H9 (cell line): ENCODE measurements around the gene PPAT. TPM values are rescaled to one million over a fixed set of nuclear protein-coding genes. Genes with fewer than 3 reads are reported as not detected.

Source experiments
- DNase-seq: peaks from one replicate; pipeline ENCODE4 v3.0.0-alpha.2; 2017
- H2AFZ ChIP-seq: one replicate; pipeline ENCODE4 v1.6.1; 2013; ENCODE audit warnings: mild to moderate bottlenecking, low read length, control low read depth, moderate library complexity
- H2AK5ac ChIP-seq: 2 replicates; pipeline ENCODE4 v1.6.1; 2013; ENCODE audit warnings: low read length, control low read depth, mixed read lengths; ENCODE audit not compliant: insufficient read length
- H2BK120ac ChIP-seq: one replicate; pipeline ENCODE4 v1.6.1; 2013; ENCODE audit warnings: low read depth, mild to moderate bottlenecking, low read length, control low read depth, inconsistent platforms; ENCODE audit not compliant: poor library complexity, severe bottlenecking
- H2BK12ac ChIP-seq: 2 replicates; pipeline ENCODE4 v1.6.1; 2013; ENCODE audit warnings: low read length, control low read depth, mixed read lengths, low read depth; ENCODE audit not compliant: insufficient read length
- H2BK15ac ChIP-seq: 2 replicates; pipeline ENCODE4 v1.6.1; 2013; ENCODE audit warnings: low read depth, low read length, control low read depth
- H2BK20ac ChIP-seq: one replicate; pipeline ENCODE4 v1.6.1; 2013; ENCODE audit warnings: low read depth, mild to moderate bottlenecking, low read length, control low read depth, inconsistent platforms; ENCODE audit not compliant: poor library complexity, severe bottlenecking
- H2BK5ac ChIP-seq: 2 replicates; pipeline ENCODE4 v1.6.1; 2013; ENCODE audit warnings: low read length, control low read depth, mixed read lengths; ENCODE audit not compliant: insufficient read length
- H3K14ac ChIP-seq: 2 replicates; pipeline ENCODE4 v1.6.1; 2013; ENCODE audit warnings: low read length, control low read depth; ENCODE audit not compliant: insufficient read depth
- H3K18ac ChIP-seq: 2 replicates; pipeline ENCODE4 v1.6.1; 2013; ENCODE audit warnings: low read depth, mild to moderate bottlenecking, mixed read lengths, low read length, control low read depth; ENCODE audit not compliant: insufficient read length
- H3K23ac ChIP-seq: 2 replicates; pipeline ENCODE4 v1.6.1; 2013; ENCODE audit warnings: low read length, control low read depth, mixed read lengths, low read depth; ENCODE audit not compliant: insufficient read length
- H3K23me2 ChIP-seq: 2 replicates; pipeline ENCODE4 v1.6.1; 2013; ENCODE audit warnings: low read depth, mild to moderate bottlenecking, mixed read lengths, low read length, control low read depth; ENCODE audit not compliant: insufficient read length, poor library complexity, severe bottlenecking
- H3K27ac ChIP-seq: 2 replicates; pipeline ENCODE4 v1.5.1; 2013; ENCODE audit warnings: low read length, control low read depth, mixed read lengths, low read depth; ENCODE audit not compliant: insufficient read length
- H3K27me3 ChIP-seq: 2 replicates; pipeline ENCODE4 v1.6.1; 2013; ENCODE audit warnings: low read length, control low read depth, inconsistent platforms; ENCODE audit not compliant: insufficient read depth
- H3K4ac ChIP-seq: 2 replicates; pipeline ENCODE4 v1.6.1; 2013; ENCODE audit warnings: low read depth, mild to moderate bottlenecking, control low read depth, inconsistent platforms, low read length, moderate library complexity
- H3K4me1 ChIP-seq: 2 replicates; pipeline ENCODE4 v1.6.1; 2013; ENCODE audit warnings: low read length, control low read depth, inconsistent platforms; ENCODE audit not compliant: insufficient read depth
- H3K4me2 ChIP-seq: 2 replicates; pipeline ENCODE4 v1.6.1; 2013; ENCODE audit warnings: low read length, control low read depth, mixed read lengths; ENCODE audit not compliant: insufficient read length, insufficient read depth
- H3K56ac ChIP-seq: 2 replicates; pipeline ENCODE4 v1.6.1; 2013; ENCODE audit warnings: low read depth, mild to moderate bottlenecking, mixed read lengths, low read length, control low read depth; ENCODE audit not compliant: insufficient read length
- H3K79me1 ChIP-seq: 2 replicates; pipeline ENCODE4 v1.6.1; 2013; ENCODE audit warnings: low read depth, mild to moderate bottlenecking, moderate library complexity, low read length, control low read depth, inconsistent platforms; ENCODE audit not compliant: insufficient read depth, poor library complexity, severe bottlenecking
- H3K79me2 ChIP-seq: 2 replicates; pipeline ENCODE4 v1.6.1; 2013; ENCODE audit warnings: low read length, control low read depth, inconsistent platforms; ENCODE audit not compliant: insufficient read depth
- H3K9ac ChIP-seq: 2 replicates; pipeline ENCODE4 v1.6.1; 2013; ENCODE audit warnings: low read length, control low read depth, mixed read lengths; ENCODE audit not compliant: insufficient read length; ENCODE audit errors: extremely low read depth
- H3K9me3 ChIP-seq: one replicate; pipeline ENCODE4 v1.6.1; 2013; ENCODE audit warnings: low read depth, low read length, inconsistent platforms; ENCODE audit not compliant: control insufficient read depth
- H3T11ph ChIP-seq: one replicate; pipeline ENCODE4 v1.6.1; 2013; ENCODE audit warnings: mild to moderate bottlenecking, low read length, control low read depth, inconsistent platforms
- H4K20me1 ChIP-seq: one replicate; pipeline ENCODE4 v1.6.1; 2013; ENCODE audit not compliant: control insufficient read depth, insufficient read length, insufficient read depth
- H4K5ac ChIP-seq: 2 replicates; pipeline ENCODE4 v1.6.1; 2013; ENCODE audit warnings: low read depth, mild to moderate bottlenecking, mixed read lengths, low read length, control low read depth; ENCODE audit not compliant: insufficient read length
- H4K8ac ChIP-seq: replicated peaks from 2 replicates; pipeline ENCODE4 v1.6.1; 2013; ENCODE audit warnings: low read length, control low read depth, mixed read lengths, low read depth; ENCODE audit not compliant: insufficient read length
- H4K91ac ChIP-seq: 2 replicates; pipeline ENCODE4 v1.6.1; 2013; ENCODE audit warnings: low read depth, mild to moderate bottlenecking, moderate library complexity, mixed read lengths, low read length, control low read depth; ENCODE audit not compliant: insufficient read length
- H3K27ac Mint-ChIP-seq, 3 experiments: 2 replicates in 2 of 3; 3 replicates in 1 of 3; pipeline ENCODE4 v1.8.0; 2020 to 2021; ENCODE audit warnings: mixed read lengths in 3 of 3, mild to moderate bottlenecking in 1 of 3, moderate library complexity in 1 of 3
- H3K27me3 Mint-ChIP-seq: 2 replicates; pipeline ENCODE4 v1.8.0; 2021; ENCODE audit warnings: low read depth, mild to moderate bottlenecking, moderate library complexity, mixed read lengths
- H3K36me3 Mint-ChIP-seq, 3 experiments: 2 replicates in 2 of 3; 3 replicates in 1 of 3; pipeline ENCODE4 v1.8.0; 2020 to 2021; ENCODE audit warnings: low read depth in 3 of 3, mixed read lengths in 3 of 3; ENCODE audit not compliant: insufficient read depth in 1 of 3
- H3K4me1 Mint-ChIP-seq, 2 experiments: 2 replicates each; pipeline ENCODE4 v1.8.0; 2020; ENCODE audit warnings: mixed read lengths in 2 of 2
- H3K4me3 Mint-ChIP-seq, 2 experiments: 2 replicates in 1 of 2; 3 replicates in 1 of 2; pipeline ENCODE4 v1.8.0; 2020 to 2021; ENCODE audit warnings: mild to moderate bottlenecking in 2 of 2, mixed read lengths in 2 of 2, moderate library complexity in 1 of 2
- H3K9me3 Mint-ChIP-seq, 2 experiments: 2 replicates in 1 of 2; 3 replicates in 1 of 2; pipeline ENCODE4 v1.8.0; 2020; ENCODE audit warnings: mild to moderate bottlenecking in 2 of 2, mixed read lengths in 2 of 2, moderate library complexity in 1 of 2
- total RNA-seq: library from RNA; stranded (reverse); gene quantifications from 2 replicates; pipeline ENCODE4 v1.2.1, GENCODE V29; 2021
- TF ChIP-seq, protein P1 (sequence below): fragments of 200-600 bp; sonication (generic); conservative IDR thresholded peaks from 3 replicates; pipeline ENCODE4 v1.8.0; 2021; ENCODE audit warnings: antibody characterized with exemption, mild to moderate bottlenecking

The PPAT gene
- total RNA-seq, 1 experiment from 2014 or later, result 77.1 TPM

DNA sequence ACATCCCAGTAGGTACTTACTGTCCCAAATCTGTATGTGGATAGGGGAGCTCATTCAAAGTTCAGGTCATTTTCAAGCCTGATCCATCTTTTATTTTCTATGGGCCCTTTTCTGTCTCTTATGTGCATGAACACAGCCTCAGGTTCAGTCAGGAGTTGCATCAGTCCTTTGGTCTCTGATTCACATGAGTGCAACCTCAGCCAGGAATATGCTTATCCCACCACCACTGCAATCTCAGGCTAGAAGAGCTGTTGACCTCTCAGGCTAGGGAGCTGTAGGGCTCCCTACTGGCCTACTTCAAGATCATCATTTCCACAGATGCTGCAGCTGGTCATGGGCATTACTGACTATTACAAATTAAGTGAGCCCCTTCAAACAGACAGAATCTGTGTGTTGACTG, 75.3 kb downstream of the PPAT start:
- Mint-ChIP-seq H3K9me3 (peaks cover 39 to 49% of the 10 kb centered on the region in 2 experiments), H3K27me3 (no peaks in the 10 kb centered on the region), H3K4me1 (no peaks in the 10 kb centered on the region), H3K27ac (no peak overlapping the region), H3K36me3 (peaks cover 52 to 71% (median 59%) of the 10 kb centered on the region in 3 experiments), H3K4me3 (no peak overlapping the region)
- H3K56ac ChIP-seq, result no peak overlapping the region
- no peak overlapping the region for H2BK5ac ChIP-seq
- no peak overlapping the region for H2BK20ac ChIP-seq
- H2BK12ac ChIP-seq, result no peak overlapping the region
- no peak overlapping the region for H3K9ac ChIP-seq
- DNase-seq, result no peak
- H4K5ac ChIP-seq, result no peak overlapping the region
- no peak overlapping the region for H3K18ac ChIP-seq
- H3K4me2 ChIP-seq, result no peak overlapping the region
- H2AFZ ChIP-seq, result no peak overlapping the region
- TF ChIP-seq, protein P1, sequence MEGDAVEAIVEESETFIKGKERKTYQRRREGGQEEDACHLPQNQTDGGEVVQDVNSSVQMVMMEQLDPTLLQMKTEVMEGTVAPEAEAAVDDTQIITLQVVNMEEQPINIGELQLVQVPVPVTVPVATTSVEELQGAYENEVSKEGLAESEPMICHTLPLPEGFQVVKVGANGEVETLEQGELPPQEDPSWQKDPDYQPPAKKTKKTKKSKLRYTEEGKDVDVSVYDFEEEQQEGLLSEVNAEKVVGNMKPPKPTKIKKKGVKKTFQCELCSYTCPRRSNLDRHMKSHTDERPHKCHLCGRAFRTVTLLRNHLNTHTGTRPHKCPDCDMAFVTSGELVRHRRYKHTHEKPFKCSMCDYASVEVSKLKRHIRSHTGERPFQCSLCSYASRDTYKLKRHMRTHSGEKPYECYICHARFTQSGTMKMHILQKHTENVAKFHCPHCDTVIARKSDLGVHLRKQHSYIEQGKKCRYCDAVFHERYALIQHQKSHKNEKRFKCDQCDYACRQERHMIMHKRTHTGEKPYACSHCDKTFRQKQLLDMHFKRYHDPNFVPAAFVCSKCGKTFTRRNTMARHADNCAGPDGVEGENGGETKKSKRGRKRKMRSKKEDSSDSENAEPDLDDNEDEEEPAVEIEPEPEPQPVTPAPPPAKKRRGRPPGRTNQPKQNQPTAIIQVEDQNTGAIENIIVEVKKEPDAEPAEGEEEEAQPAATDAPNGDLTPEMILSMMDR, result no peak
- H3K14ac ChIP-seq, result no peak overlapping the region
- H3K9me3 ChIP-seq, result no peaks in the 10 kb centered on the region
- H3T11ph ChIP-seq, result no peak overlapping the region
- H3K23ac ChIP-seq, result no peak overlapping the region
- no peak overlapping the region for H4K8ac ChIP-seq
- H3K79me1 ChIP-seq, result no peaks in the 10 kb centered on the region
- no peak overlapping the region for H2BK120ac ChIP-seq
- H4K91ac ChIP-seq, result no peak overlapping the region
- H3K23me2 ChIP-seq, result no peaks in the 10 kb centered on the region
- no peak overlapping the region for H2AK5ac ChIP-seq
- no peak overlapping the region for H2BK15ac ChIP-seq
- no peaks in the 10 kb centered on the region for H3K27me3 ChIP-seq
- no peaks in the 10 kb centered on the region for H3K4me1 ChIP-seq
- no peak overlapping the region for H3K4ac ChIP-seq
- no peak overlapping the region for H3K27ac ChIP-seq
- H4K20me1 ChIP-seq, result no peaks in the 10 kb centered on the region
- no peaks in the 10 kb centered on the region for H3K79me2 ChIP-seq
